ENCODE measurements around the gene STMN1.

The STMN1 gene

GRCh38 chr1:25918615-25919014 lies 12.4 kb upstream of the STMN1 start:
- no peak for DNase-seq

- no peak for DNase-seq
Measured at GRCh38 chr1:25917996-25918395, 11.8 kb upstream of the STMN1 start.

GRCh38 chr1:25916460-25916859 lies 10.2 kb upstream of the STMN1 start:
- no peak for DNase-seq

- DNase-seq: no peak
Measured at GRCh38 chr1:25914074-25914995, 8.1 kb upstream of the STMN1 start.

GRCh38 chr1:25913206-25913605 lies 7.0 kb upstream of the STMN1 start:
- no peak for DNase-seq

GRCh38 chr1:25912076-25912831 lies 6.0 kb upstream of the STMN1 start:
- DNase-seq: no peak

- DNase-seq: no peak
Measured at GRCh38 chr1:25911162-25911561, 4.9 kb upstream of the STMN1 start.

- no peak for DNase-seq
Measured at GRCh38 chr1:25909040-25909439, 2.8 kb upstream of the STMN1 start.

- no peak for DNase-seq
Measured at GRCh38 chr1:25908161-25908560, 1.9 kb upstream of the STMN1 start.

GRCh38 chr1:25907601-25908000 lies 1.4 kb upstream of the STMN1 start:
- peak; percentile 74 for DNase-seq

- DNase-seq: peak; percentile 82
Measured at GRCh38 chr1:25906644-25907300, 553 bp upstream of the STMN1 start.

- DNase-seq: peak; percentile 96
Measured at GRCh38 chr1:25904943-25905679, 1.1 kb downstream of the STMN1 start.

GRCh38 chr1:25903986-25904385 lies 2.2 kb downstream of the STMN1 start:
- no peak for DNase-seq

- no peak for DNase-seq
Measured at GRCh38 chr1:25902462-25902861, 3.8 kb downstream of the STMN1 start.

GRCh38 chr1:25900219-25900618 lies 6.0 kb downstream of the STMN1 start:
- no peak for DNase-seq

- DNase-seq: peak; percentile 48
Measured at GRCh38 chr1:25899792-25900191, 6.4 kb downstream of the STMN1 start.

GRCh38 chr1:25898223-25899015 lies 7.8 kb downstream of the STMN1 start:
- peak; percentile 80 for DNase-seq

- no peak for DNase-seq
Measured at GRCh38 chr1:25897754-25898153, 8.5 kb downstream of the STMN1 start.

- no peak for DNase-seq
Measured at GRCh38 chr1:25896266-25896665, 10.0 kb downstream of the STMN1 start.

- peak; percentile 70 for DNase-seq
Measured at GRCh38 chr1:25895365-25895990, 10.7 kb downstream of the STMN1 start.

- no peak for DNase-seq
Measured at GRCh38 chr1:25893116-25893515, 13.1 kb downstream of the STMN1 start.
